Subcutaneous adipose tissue (tissue), 4 donors: ENCODE results near the gene NUP133. TPM values are rescaled to one million over a fixed set of nuclear protein-coding genes. Genes with fewer than 3 reads are reported as not detected.

Experiments used
- total RNA-seq, 4 donors: library from RNA; depleted of rRNA; stranded (reverse); fragments of >200 nt; gene quantifications; one replicate each; pipeline ENCODE4 v1.1.0, GENCODE V29; 2016
- TF ChIP-seq, protein P1 (sequence below): fragments of 450-650 bp; IDR thresholded peaks from one replicate; pipeline ENCODE4 v1.5.1; 2016; ENCODE audit warnings: low read depth, mild to moderate bottlenecking, control low read depth, antibody characterized with exemption, moderate library complexity

Gene NUP133
- total RNA-seq, 4 donors from 2014 or later, result 22.6 to 52.5 (median 25.8) TPM

DNA sequence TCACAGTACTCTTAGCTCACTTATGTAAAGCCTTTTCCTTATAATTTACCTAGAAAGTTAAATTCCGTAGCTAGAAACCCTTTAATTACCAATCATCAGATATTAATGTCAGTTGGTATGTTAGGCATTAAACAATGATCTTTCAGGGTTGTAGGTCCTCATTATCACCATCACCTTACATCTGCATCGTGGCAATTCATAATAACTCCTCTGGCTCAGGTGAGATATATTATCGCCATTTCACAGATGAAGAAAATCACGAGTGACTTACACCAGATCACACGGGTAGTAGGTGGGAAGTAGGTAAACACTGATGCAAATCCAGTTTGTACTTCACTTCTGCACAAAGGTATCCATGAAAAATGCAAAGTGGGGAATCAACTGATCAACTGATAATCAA lies 639 bp downstream of the NUP133 start:
- TF ChIP-seq, protein P1, sequence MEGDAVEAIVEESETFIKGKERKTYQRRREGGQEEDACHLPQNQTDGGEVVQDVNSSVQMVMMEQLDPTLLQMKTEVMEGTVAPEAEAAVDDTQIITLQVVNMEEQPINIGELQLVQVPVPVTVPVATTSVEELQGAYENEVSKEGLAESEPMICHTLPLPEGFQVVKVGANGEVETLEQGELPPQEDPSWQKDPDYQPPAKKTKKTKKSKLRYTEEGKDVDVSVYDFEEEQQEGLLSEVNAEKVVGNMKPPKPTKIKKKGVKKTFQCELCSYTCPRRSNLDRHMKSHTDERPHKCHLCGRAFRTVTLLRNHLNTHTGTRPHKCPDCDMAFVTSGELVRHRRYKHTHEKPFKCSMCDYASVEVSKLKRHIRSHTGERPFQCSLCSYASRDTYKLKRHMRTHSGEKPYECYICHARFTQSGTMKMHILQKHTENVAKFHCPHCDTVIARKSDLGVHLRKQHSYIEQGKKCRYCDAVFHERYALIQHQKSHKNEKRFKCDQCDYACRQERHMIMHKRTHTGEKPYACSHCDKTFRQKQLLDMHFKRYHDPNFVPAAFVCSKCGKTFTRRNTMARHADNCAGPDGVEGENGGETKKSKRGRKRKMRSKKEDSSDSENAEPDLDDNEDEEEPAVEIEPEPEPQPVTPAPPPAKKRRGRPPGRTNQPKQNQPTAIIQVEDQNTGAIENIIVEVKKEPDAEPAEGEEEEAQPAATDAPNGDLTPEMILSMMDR, result no peak

DNA sequence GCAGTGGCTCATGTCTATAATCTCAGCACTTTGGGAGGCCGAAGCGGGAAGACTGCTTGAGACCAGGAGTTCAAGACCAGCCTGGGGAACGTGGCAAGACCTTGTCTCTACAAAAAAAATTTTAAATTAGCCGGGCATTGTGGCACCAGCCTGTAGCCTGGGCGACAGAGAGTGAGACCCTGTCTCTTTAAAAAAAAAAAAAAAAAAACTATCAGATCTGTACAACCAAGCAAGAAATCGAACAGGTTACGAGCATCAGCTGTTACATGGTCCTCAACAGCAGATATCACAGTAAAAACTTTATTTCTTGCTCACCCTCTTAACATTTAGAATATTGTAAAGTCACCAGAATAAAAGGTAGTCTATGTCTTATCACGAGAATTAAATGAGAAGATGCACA lies 1.5 kb downstream of the NUP133 start:
- TF ChIP-seq, protein P1, result no peak

- TF ChIP-seq, protein P1, result no peak
Observed at GRCh38 chr1:229495782-229496181, 12.4 kb downstream of the NUP133 start.

GRCh38 chr1:229487181-229487580 lies 21.0 kb downstream of the NUP133 start:
- TF ChIP-seq, protein P1, result no peak

DNA sequence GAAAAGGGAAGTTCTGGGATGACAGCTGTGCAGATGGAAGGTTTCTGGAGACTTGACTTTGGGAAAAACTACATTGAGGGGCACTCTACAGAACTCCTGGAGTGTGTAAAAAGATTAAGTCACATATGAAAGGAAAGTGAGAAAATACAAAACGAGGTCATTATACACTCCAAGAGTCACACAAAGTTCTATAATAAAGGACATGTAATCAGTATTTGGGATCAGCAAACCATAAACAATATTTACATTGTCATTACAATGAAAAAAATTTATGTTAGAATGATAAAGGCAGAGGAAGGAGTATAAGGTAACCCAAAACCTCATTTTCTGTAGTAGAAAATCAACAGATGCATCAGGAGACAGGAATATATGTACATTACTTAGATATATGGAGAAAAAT lies 22.8 kb downstream of the NUP133 start:
- TF ChIP-seq, protein P1, result no peak

DNA sequence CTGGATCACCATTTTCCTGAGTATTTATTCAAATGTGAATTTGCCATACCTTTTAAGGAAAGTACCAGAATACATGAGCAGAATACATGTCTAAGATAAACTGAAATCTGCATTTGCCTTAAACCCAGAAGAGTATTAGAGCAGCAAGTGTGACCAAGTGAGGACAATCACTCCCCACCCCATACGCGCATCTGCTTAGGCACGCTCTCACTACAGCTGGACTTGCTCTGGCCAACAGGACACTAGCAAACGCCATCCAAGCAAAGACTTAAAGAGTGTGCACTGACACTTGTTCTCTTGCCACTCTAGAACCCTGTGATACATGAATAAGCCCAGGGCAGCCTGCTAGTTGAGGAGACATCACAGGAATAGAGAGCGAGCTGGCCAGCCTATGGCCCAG lies 25.6 kb downstream of the NUP133 start:
- TF ChIP-seq, protein P1, result no peak

- TF ChIP-seq, protein P1, result no peak
Observed at GRCh38 chr1:229480495-229480894, 27.6 kb downstream of the NUP133 start.
